Measurements from ENCODE around the gene KAT8.

- no peak for TF ChIP-seq CTCF (IDR thresholded peaks at IDR 0.05)
- no peak for TF ChIP-seq POLR2A (IDR thresholded peaks at IDR 0.05)
Observed at GRCh38 chr16:31072540-31073141, 44.8 kb upstream of the KAT8 start.

All from uterus (tissue), 2 donors.